CD4-positive, alpha-beta T cell (primary cell): ENCODE measurements around the gene STX18. TPM values are rescaled to one million over a fixed set of nuclear protein-coding genes. Genes with fewer than 3 reads are reported as not detected.

ENCODE experiments used
- ATAC-seq: fragments of 200-7000 bp; cut with Tn5 transposase; one replicate; pipeline ENCODE4 v1.10.0; 2022; ENCODE audit warnings: mild to moderate bottlenecking; ENCODE audit not compliant: poor library complexity
- CTCF ChIA-PET: fragments of 350-600 bp; sonication (Branson Sonifier 250); formaldehyde crosslinking; loops from one replicate; lab custom pipeline; 2021; ENCODE audit warnings: antibody characterized with exemption, inconsistent platforms; lab: Charles Lee
- POLR2A ChIA-PET: fragments of 350-600 bp; sonication (Branson Sonifier 250); formaldehyde crosslinking; loops from one replicate; lab custom pipeline; 2021; ENCODE audit warnings: antibody characterized with exemption, inconsistent platforms; lab: Charles Lee
- DNase-seq, 14 experiments: peaks; one replicate each; pipeline ENCODE4 v3.0.0-alpha.2; 2013 to 2020; ENCODE audit warnings: mixed read lengths in 2 of 14
- H3K27ac ChIP-seq, 2 donors: one replicate each; pipeline versions ENCODE4 v1.5.1 to v1.7.0; 2013; ENCODE audit warnings: low read length in 2 of 2, low read depth in 1 of 2, mild to moderate bottlenecking in 1 of 2
- H3K27me3 ChIP-seq, 2 experiments: 1 replicate in 1 of 2; 2 replicates in 1 of 2; pipeline versions ENCODE4 v1.6.1 to v1.7.0; 2013; ENCODE audit warnings: low read length in 2 of 2, control low read depth in 1 of 2, mild to moderate bottlenecking in 1 of 2, moderate library complexity in 1 of 2; ENCODE audit not compliant: insufficient read depth in 2 of 2, control insufficient read depth in 1 of 2
- H3K36me3 ChIP-seq: one replicate; pipeline ENCODE4 v1.6.1; 2013; ENCODE audit warnings: low read length, control low read depth; ENCODE audit not compliant: insufficient read depth
- H3K4me1 ChIP-seq: one replicate; pipeline ENCODE4 v1.6.1; 2013; ENCODE audit warnings: low read length, control low read depth; ENCODE audit not compliant: insufficient read depth
- H3K4me3 ChIP-seq: one replicate; pipeline ENCODE4 v1.5.1; 2013; ENCODE audit warnings: mild to moderate bottlenecking, low read length, moderate library complexity
- H3K9me3 ChIP-seq, 2 experiments: 1 replicate in 1 of 2; 2 replicates in 1 of 2; pipeline versions ENCODE4 v1.6.1 to v1.7.0; 2013; ENCODE audit warnings: low read length in 2 of 2, mild to moderate bottlenecking in 2 of 2, control low read depth in 1 of 2, moderate library complexity in 1 of 2; ENCODE audit not compliant: control insufficient read depth in 1 of 2, insufficient read depth in 1 of 2
- H3K27ac Mint-ChIP-seq: one replicate; pipeline ENCODE4 v1.8.0; 2020; ENCODE audit warnings: mixed read lengths
- H3K27me3 Mint-ChIP-seq: one replicate; pipeline ENCODE4 v1.8.0; 2021; ENCODE audit warnings: mixed read lengths
- H3K36me3 Mint-ChIP-seq: one replicate; pipeline ENCODE4 v1.8.0; 2021; ENCODE audit warnings: low read depth, mixed read lengths
- H3K4me1 Mint-ChIP-seq: one replicate; pipeline ENCODE4 v1.8.0; 2021; ENCODE audit warnings: low read depth, mixed read lengths
- H3K4me3 Mint-ChIP-seq: one replicate; pipeline ENCODE4 v1.8.0; 2020; ENCODE audit warnings: mild to moderate bottlenecking, mixed read lengths
- H3K9me3 Mint-ChIP-seq: one replicate; pipeline ENCODE4 v1.8.0; 2020; ENCODE audit warnings: mixed read lengths
- CTCF ChIP-seq: fragments of 200-600 bp; IDR thresholded peaks from one replicate; pipeline ENCODE4 v1.8.0; 2022; ENCODE audit warnings: antibody characterized with exemption, mild to moderate bottlenecking
- intact Hi-C, 2 experiments: fragments of 100-400 bp; cut with DNase I in 1 of 2; cut with micrococcal nuclease in 1 of 2; formaldehyde crosslinking; loops; one replicate each; pipeline versions ENCODE4 v1.15.1 to v1.9.0; 2023 to 2025; cut with DNase I, micrococcal nuclease
- total RNA-seq, 174 experiments: library from RNA in 2 of 174; stranded (reverse) in 2 of 174; gene quantifications; one replicate each; pipeline ENCODE4 v1.2.3 and lab custom pipeline; 2021 to 2026

The STX18 gene
- total RNA-seq, 2 experiments from 2014 or later, result 15.2 to 15.5 TPM

- Mint-ChIP-seq H3K36me3 (peaks cover 67% of the 10 kb centered on the region), H3K9me3 (no peaks in the 10 kb centered on the region), H3K27ac (no peak overlapping the region), H3K27me3 (no peaks in the 10 kb centered on the region), H3K4me3 (no peak overlapping the region), H3K4me1 (peaks cover 30% of the 10 kb centered on the region)
- Histone ChIP-seq H3K27ac (no peak overlapping the region), H3K36me3 (peaks cover 50% of the 10 kb centered on the region), H3K27me3 (no peaks in the 10 kb centered on the region), H3K4me3 (no peak overlapping the region), H3K9me3 (no peaks in the 10 kb centered on the region), H3K4me1 (peaks cover 29% of the 10 kb centered on the region)
- DNase-seq (no peak), ATAC-seq (no peak)
- TF ChIP-seq CTCF, result no peak
- intact Hi-C loops, result no loop called here
- CTCF ChIA-PET, result no interaction called here
- POLR2A ChIA-PET, result no interaction called here
These were observed 83.9 kb downstream of the STX18 start for GRCh38 chr4:4457803-4458553.

- Mint-ChIP-seq H3K4me3 (no peak overlapping the region), H3K9me3 (no peaks in the 10 kb centered on the region), H3K27ac (no peak overlapping the region), H3K27me3 (no peaks in the 10 kb centered on the region), H3K4me1 (peaks cover 20% of the 10 kb centered on the region), H3K36me3 (peaks cover 77% of the 10 kb centered on the region)
- Histone ChIP-seq H3K4me3 (no peak overlapping the region), H3K4me1 (peaks cover 19% of the 10 kb centered on the region), H3K27ac (no peak overlapping the region), H3K36me3 (peaks cover 53% of the 10 kb centered on the region), H3K27me3 (no peaks in the 10 kb centered on the region), H3K9me3 (no peaks in the 10 kb centered on the region)
- TF ChIP-seq CTCF, result no peak
- POLR2A ChIA-PET, result no interaction called here
- ATAC-seq (no peak), DNase-seq (no peak)
- intact Hi-C loops, result no loop called here
- CTCF ChIA-PET, result no interaction called here
These were observed 84.9 kb downstream of the STX18 start for GRCh38 chr4:4456816-4457578.

GRCh38 chr4:4456351-4456750, 85.5 kb downstream of the STX18 start:
- DNase-seq, result no peak
- peaks cover 53% of the 10 kb centered on the region for H3K36me3 ChIP-seq
- Mint-ChIP-seq H3K4me1 (peaks cover 14% of the 10 kb centered on the region), H3K4me3 (no peak overlapping the region), H3K27ac (no peak overlapping the region), H3K9me3 (no peaks in the 10 kb centered on the region), H3K36me3 (peaks cover 82% of the 10 kb centered on the region), H3K27me3 (no peaks in the 10 kb centered on the region)
- CTCF ChIA-PET, result no interaction called here
- H3K27me3 ChIP-seq, result no peaks in the 10 kb centered on the region
- no peak for ATAC-seq
- no peak for TF ChIP-seq CTCF
- H3K4me1 ChIP-seq, result peaks cover 12% of the 10 kb centered on the region
- no peaks in the 10 kb centered on the region for H3K9me3 ChIP-seq
- no peak overlapping the region for H3K4me3 ChIP-seq
- intact Hi-C loops, result no loop called here
- POLR2A ChIA-PET, result no interaction called here
- no peak overlapping the region for H3K27ac ChIP-seq
